GM12874 (cell line): ENCODE measurements around the gene TBC1D22A.

Source experiments
- CTCF ChIP-seq: IDR thresholded peaks from 2 replicates; pipeline ENCODE4 v1.5.1; 2011; ENCODE audit warnings: low read depth, mild to moderate bottlenecking, control low read depth, low read length, moderate library complexity; ENCODE audit not compliant: insufficient read depth

Gene TBC1D22A

GRCh38 chr22:46934746-46935491 lies 172.5 kb downstream of the TBC1D22A start:
- no peak for TF ChIP-seq CTCF

GRCh38 chr22:46935506-46936377 lies 173.3 kb downstream of the TBC1D22A start:
- TF ChIP-seq CTCF: no peak

GRCh38 chr22:46936378-46936903 lies 174.0 kb downstream of the TBC1D22A start:
- no peak for TF ChIP-seq CTCF

- TF ChIP-seq CTCF: no peak
Observed at GRCh38 chr22:46937185-46937584, 174.7 kb downstream of the TBC1D22A start.

- TF ChIP-seq CTCF: no peak
Observed at GRCh38 chr22:46937939-46938338, 175.5 kb downstream of the TBC1D22A start.

- no peak for TF ChIP-seq CTCF
Observed at GRCh38 chr22:46941968-46942798, 179.7 kb downstream of the TBC1D22A start.
